NT2/D1 (cell line): ENCODE measurements around the gene SCART1.
"Not testable (repeated sequence)": the region's sequence is repeated elsewhere in the genome, so short reads cannot be mapped to it uniquely, and the experiment has no call there.

ENCODE experiments used
- YY1 ChIP-seq: IDR thresholded peaks from 2 replicates; pipeline ENCODE4 v1.6.1; 2011; ENCODE audit not compliant: insufficient read length, insufficient read depth
- ZNF274 ChIP-seq: IDR thresholded peaks from 2 replicates; pipeline ENCODE4 v1.6.1; 2011; ENCODE audit warnings: mild to moderate bottlenecking, low read depth, low read length

DNA sequence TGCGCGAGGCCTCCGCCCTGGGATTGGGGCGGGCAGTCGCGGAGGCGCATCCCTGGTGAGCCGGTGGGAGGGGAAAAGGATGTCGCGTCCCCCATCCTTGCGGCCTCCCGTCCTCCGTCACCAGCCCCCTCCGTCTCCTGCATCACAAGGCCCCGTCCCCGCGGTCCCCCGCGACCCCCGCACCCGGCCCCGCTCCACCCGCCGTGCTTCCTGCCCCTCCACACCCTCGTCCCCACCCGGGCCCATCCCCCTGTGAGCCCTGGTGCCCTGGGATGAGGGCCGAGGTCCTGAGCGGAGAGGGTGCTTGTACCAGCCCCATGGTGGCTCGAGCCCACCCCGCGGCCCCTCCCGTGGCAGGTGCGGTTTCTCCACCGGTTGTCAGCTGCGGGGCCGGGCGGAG lies 29.1 kb upstream of the SCART1 start, which contains the start of gene SPRN:
- not testable (repeated sequence) for TF ChIP-seq YY1, ZNF274
